ENCODE results near the gene HERPUD1.

- no peak for TF ChIP-seq CTCF (conservative IDR thresholded peaks at IDR 0.05; ENCODE audit: low read length)
- no peak for TF ChIP-seq EZH2phosphoT487 (IDR thresholded peaks at IDR 0.05; ENCODE audit: borderline replicate concordance)
Measured at GRCh38 chr16:56982695-56983094, 50.8 kb downstream of the HERPUD1 start.
